HG03520 (cell line): ENCODE measurements around the gene STK32C.
"Not testable (repeated sequence)": the region's sequence is repeated elsewhere in the genome, so short reads cannot be mapped to it uniquely, and the experiment has no call there.

ENCODE experiments used
- ATAC-seq: cut with Tn5 transposase; IDR thresholded peaks from one replicate; pipeline ENCODE4 v1.9.1; 2021; ENCODE audit warnings: mild to moderate bottlenecking, moderate library complexity; ENCODE audit not compliant: unreplicated experiment

The STK32C gene

DNA sequence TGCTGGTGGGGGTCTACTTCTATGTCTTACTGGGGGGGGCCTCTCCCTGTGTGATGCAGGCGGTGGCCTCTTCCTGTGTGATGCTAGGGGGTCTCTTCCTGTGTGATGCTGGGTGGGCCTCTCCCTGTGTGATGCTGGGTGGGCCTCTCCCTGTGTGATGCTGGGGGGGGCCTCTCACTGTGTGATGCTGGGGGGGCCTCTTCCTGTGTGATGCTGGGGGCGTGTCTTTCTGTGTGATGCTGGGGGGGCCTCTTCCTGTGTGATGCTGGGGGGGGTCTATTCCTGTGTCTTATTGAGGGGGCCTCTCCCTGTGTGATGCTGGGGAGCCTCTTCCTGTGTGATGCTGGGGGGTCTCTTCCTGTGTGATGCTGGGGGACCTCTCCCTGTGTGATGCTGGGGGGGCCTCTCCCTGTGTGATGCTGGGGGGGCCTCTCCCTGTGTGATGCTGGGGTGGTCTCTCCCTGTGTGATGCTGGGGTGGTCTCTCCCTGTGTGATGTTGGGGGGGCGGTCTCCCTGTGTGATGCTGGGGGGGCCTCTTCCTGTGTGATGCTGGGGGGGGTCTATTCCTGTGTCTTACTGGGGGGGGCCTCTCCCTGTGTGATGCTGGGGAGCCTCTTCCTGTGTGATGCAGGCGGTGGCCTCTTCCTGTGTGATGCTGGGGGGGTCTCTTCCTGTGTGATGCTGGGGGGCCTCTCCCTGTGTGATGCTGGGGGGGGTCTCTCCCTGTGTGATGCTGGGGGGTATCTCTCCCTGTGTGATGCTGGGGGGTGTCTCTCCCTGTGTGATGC is 146.7 kb downstream of the STK32C start:
- ATAC-seq: not testable (repeated sequence)

DNA sequence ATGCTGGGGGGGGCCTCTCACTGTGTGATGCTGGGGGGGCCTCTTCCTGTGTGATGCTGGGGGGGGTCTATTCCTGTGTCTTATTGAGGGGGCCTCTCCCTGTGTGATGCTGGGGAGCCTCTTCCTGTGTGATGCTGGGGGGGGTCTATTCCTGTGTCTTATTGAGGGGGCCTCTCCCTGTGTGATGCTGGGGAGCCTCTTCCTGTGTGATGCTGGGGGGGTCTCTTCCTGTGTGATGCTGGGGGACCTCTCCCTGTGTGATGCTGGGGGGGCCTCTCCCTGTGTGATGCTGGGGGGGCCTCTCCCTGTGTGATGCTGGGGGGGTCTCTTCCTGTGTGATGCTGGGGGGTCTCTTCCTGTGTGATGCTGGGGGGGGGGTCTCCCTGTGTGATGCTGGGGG is 147.5 kb downstream of the STK32C start:
- not testable (repeated sequence) for ATAC-seq

DNA sequence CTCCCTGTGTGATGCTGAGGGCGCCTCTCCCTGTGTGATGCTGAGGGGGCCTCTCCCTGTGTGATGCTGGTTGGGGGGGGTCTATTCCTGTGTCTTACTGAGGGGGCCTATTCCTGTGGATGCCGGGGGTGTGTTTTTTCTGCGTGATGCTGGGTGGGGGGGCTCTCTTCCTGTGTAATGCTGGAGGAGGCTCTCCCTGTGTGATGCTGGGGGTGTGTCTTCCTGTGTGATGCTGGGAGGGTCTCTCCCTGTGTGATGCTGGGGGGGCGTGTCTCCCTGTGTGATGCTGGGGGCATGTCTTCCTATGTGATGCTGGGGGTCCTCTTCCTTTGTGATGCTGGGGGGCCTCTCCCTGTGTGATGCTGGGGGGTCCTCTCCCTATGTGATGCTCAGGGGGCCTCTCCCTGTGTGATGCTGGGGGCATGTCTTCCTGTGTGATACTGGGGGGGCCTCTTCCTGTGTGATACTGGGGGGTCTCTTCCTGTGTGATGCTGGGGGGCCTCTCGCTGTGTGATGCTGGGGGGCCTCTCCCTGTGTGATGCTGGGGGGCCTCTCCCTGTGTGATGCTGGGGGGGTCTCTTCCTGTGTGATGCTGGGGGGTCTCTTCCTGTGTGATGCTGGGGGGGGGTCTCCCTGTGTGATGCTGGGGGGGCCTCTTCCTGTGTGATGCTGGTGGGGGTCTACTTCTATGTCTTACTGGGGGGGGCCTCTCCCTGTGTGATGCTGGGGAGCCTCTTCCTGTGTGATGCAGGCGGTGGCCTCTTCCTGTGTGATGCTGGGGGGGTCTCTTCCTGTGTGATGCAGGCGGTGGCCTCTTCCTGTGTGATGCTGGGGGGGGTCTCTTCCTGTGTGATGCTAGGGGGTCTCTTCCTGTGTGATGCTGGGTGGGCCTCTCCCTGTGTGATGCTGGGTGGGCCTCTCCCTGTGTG is 148.2 kb downstream of the STK32C start:
- not testable (repeated sequence) for ATAC-seq

DNA sequence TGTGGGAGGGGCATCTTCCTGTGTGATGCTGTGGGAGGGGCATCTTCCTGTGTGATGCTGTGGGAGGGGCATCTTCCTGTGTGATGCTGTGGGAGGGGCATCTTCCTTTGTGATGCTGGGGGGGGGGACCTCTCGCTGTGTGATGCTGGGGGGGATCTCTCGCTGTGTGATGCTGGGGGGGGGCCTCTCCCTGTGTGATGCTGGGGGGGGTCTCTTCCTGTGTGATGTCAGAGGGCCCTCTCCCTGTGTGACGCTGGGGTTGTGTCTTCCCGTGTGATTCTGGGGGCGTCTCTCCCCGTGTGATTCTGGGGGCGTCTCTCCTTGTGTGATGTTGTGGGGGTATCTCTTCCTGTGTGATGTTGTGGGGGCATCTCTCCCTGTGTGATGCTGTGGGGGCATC is 148.9 kb downstream of the STK32C start:
- ATAC-seq: no peak

DNA sequence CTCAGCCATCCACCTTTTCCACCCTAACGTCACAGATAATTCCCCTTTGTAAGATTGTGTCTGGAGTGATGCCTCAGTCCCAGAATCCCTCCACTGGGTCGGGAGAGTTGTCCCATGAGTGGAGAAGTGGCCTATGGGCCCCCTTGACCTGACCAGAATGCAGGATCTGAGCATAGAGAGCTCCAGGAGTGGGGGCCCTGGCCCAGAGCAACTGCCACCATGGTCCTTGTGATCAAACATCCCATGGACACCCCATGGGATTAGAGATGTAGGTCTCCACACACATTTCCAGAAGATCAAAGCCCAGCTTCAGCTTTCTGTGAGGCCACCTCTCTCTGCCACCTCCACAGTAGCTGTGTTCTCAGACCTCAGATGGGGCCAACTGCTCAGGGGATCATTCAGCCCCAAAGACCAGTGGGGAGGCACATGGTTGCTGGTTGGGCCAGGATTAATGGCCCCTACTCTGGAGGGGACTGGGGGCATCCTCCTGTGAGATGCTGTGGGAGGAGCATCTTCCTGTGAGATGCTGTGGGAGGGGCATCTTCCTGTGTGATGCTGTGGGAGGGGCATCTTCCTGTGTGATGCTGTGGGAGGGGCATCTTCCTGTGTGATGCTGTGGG is 149.5 kb downstream of the STK32C start:
- no peak for ATAC-seq
